ENCODE results near the gene RGS11. TPM values are rescaled to one million over a fixed set of nuclear protein-coding genes. Genes with fewer than 3 reads are reported as not detected.

Gene RGS11
- total RNA-seq, 1 experiment from 2014 or later: not detected

- ChIA-PET POLR2A (ENCODE audit: low non-redundant PET) (interaction anchor here (0.6 kb wide), 1 partner anchor 481 kb away, joined by 11 read pairs; no protein-coding TSS in a partner anchor), CTCF (interaction anchor here (0.5 kb wide), 1 partner anchor 30 kb away, joined by 3 read pairs; no protein-coding TSS in a partner anchor)
- DNase-seq (ENCODE audit: low spot score): no peak
- Histone ChIP-seq H3K4me1 (ENCODE audit: insufficient read depth, low read length, poor library complexity, severe bottlenecking) (peaks cover 12% of the 10 kb centered on the region), H3K36me3 (ENCODE audit: insufficient read depth, low read length, poor library complexity, severe bottlenecking) (no peaks in the 10 kb centered on the region), H3K27me3 (replicated peaks; ENCODE audit: insufficient read depth, low read depth, low read length, poor library complexity) (no peaks in the 10 kb centered on the region), H3K9me3 (ENCODE audit: low read depth, low read length, poor library complexity, severe bottlenecking) (no peaks in the 10 kb centered on the region), H3K27ac (ENCODE audit: low read depth, low read length, poor library complexity, severe bottlenecking) (no peak overlapping the region), H3K4me3 (ENCODE audit: low read depth, low read length, poor library complexity, severe bottlenecking) (no peak overlapping the region)
- intact Hi-C loops (cut with micrococcal nuclease; ENCODE audit: unreplicated experiment): no loop called here
- no TSS peak for BruUV-seq (replicated peaks)
- no peak for TF ChIP-seq EZH2 (IDR thresholded peaks at IDR 0.05; ENCODE audit: borderline replicate concordance, low read depth, low read length, poor library complexity, severe bottlenecking)
- TF ChIP-seq, protein P1, sequence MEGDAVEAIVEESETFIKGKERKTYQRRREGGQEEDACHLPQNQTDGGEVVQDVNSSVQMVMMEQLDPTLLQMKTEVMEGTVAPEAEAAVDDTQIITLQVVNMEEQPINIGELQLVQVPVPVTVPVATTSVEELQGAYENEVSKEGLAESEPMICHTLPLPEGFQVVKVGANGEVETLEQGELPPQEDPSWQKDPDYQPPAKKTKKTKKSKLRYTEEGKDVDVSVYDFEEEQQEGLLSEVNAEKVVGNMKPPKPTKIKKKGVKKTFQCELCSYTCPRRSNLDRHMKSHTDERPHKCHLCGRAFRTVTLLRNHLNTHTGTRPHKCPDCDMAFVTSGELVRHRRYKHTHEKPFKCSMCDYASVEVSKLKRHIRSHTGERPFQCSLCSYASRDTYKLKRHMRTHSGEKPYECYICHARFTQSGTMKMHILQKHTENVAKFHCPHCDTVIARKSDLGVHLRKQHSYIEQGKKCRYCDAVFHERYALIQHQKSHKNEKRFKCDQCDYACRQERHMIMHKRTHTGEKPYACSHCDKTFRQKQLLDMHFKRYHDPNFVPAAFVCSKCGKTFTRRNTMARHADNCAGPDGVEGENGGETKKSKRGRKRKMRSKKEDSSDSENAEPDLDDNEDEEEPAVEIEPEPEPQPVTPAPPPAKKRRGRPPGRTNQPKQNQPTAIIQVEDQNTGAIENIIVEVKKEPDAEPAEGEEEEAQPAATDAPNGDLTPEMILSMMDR (conservative IDR thresholded peaks at IDR 0.05; ENCODE audit: low read depth, low read length): no peak
Measured at GRCh38 chr16:322476-323143, 46.9 kb upstream of the RGS11 start.

- no peak for TF ChIP-seq EZH2 (IDR thresholded peaks at IDR 0.05; ENCODE audit: borderline replicate concordance, low read depth, low read length, poor library complexity, severe bottlenecking)
- TF ChIP-seq, protein P1 (conservative IDR thresholded peaks at IDR 0.05; ENCODE audit: low read depth, low read length): no peak
- BruUV-seq (replicated peaks): no TSS peak
- H3K27ac ChIP-seq (ENCODE audit: low read depth, low read length, poor library complexity, severe bottlenecking): no peak overlapping the region
- no peaks in the 10 kb centered on the region for H3K27me3 ChIP-seq (replicated peaks; ENCODE audit: insufficient read depth, low read depth, low read length, poor library complexity)
- H3K4me1 ChIP-seq (ENCODE audit: insufficient read depth, low read length, poor library complexity, severe bottlenecking): peaks cover 12% of the 10 kb centered on the region
- H3K36me3 ChIP-seq (ENCODE audit: insufficient read depth, low read length, poor library complexity, severe bottlenecking): no peaks in the 10 kb centered on the region
- CTCF ChIA-PET: no interaction called here
- POLR2A ChIA-PET (ENCODE audit: low non-redundant PET): no interaction called here
- no peak overlapping the region for H3K4me3 ChIP-seq (ENCODE audit: low read depth, low read length, poor library complexity, severe bottlenecking)
- no peak for DNase-seq (ENCODE audit: low spot score)
- intact Hi-C loops (cut with micrococcal nuclease; ENCODE audit: unreplicated experiment): no loop called here
- no peaks in the 10 kb centered on the region for H3K9me3 ChIP-seq (ENCODE audit: low read depth, low read length, poor library complexity, severe bottlenecking)
Measured at GRCh38 chr16:321532-321931, 45.8 kb upstream of the RGS11 start.

DNA sequence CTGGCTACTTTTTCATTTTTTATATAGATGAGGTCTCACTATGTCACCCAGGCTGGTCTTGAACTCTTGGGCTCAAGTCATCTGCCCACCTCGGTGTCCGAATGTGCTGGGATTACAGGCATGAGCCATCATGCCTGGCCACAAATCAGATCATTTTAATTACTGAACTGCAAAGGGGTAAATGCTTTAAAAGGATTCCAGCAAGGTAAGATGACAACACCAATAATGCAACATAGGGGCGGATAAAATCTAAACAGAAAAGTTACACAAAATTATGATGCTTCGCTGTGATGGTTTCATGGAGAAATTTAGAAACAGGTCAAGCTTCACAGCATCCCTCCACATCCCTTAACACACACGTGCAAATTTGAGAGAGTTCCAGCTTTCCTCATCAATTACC is 44.5 kb upstream of the RGS11 start:
- intact Hi-C loops (cut with micrococcal nuclease; ENCODE audit: unreplicated experiment): no loop called here
- BruUV-seq (replicated peaks): no TSS peak
- POLR2A ChIA-PET (ENCODE audit: low non-redundant PET): no interaction called here

More for the DNA sequence above, 44.5 kb upstream of the RGS11 start:
- CTCF ChIA-PET: no interaction called here
- Histone ChIP-seq H3K27me3 (replicated peaks; ENCODE audit: insufficient read depth, low read depth, low read length, poor library complexity) (no peaks in the 10 kb centered on the region), H3K36me3 (ENCODE audit: insufficient read depth, low read length, poor library complexity, severe bottlenecking) (no peaks in the 10 kb centered on the region), H3K4me3 (ENCODE audit: low read depth, low read length, poor library complexity, severe bottlenecking) (no peak overlapping the region), H3K4me1 (ENCODE audit: insufficient read depth, low read length, poor library complexity, severe bottlenecking) (peaks cover 8% of the 10 kb centered on the region), H3K9me3 (ENCODE audit: low read depth, low read length, poor library complexity, severe bottlenecking) (no peaks in the 10 kb centered on the region), H3K27ac (ENCODE audit: low read depth, low read length, poor library complexity, severe bottlenecking) (no peak overlapping the region)
- TF ChIP-seq EZH2 (IDR thresholded peaks at IDR 0.05; ENCODE audit: borderline replicate concordance, low read depth, low read length, poor library complexity, severe bottlenecking): no peak
- TF ChIP-seq, protein P1 (conservative IDR thresholded peaks at IDR 0.05; ENCODE audit: low read depth, low read length): no peak
- no peak for DNase-seq (ENCODE audit: low spot score)
